ENCODE measurements around the gene SH3RF2.

- no peak for TF ChIP-seq POLR2A (IDR thresholded peaks at IDR 0.05)
- TF ChIP-seq CTCF (IDR thresholded peaks at IDR 0.05 in 4 of 5, conservative IDR thresholded peaks at IDR 0.05 in 1 of 5), result no peak
Observed at GRCh38 chr5:145917288-145917687, 19.1 kb upstream of the SH3RF2 start.
